SK-N-SH (cell line): ENCODE results near the gene IFIT1. TPM values are rescaled to one million over a fixed set of nuclear protein-coding genes. Genes with fewer than 3 reads are reported as not detected.

Experiments used
- CTCF ChIA-PET: fragments of 300-600, 350-600 bp; formaldehyde crosslinking; extraction: SDS; loops from one replicate; lab custom pipeline; 2021; lab: Yijun Ruan, JAX
- POLR2A ChIA-PET: fragments of 350-600 bp; sonication (Branson Sonifier 250); formaldehyde crosslinking; extraction: SDS; loops from one replicate; lab custom pipeline; 2020; ENCODE audit warnings: antibody characterized with exemption, inconsistent platforms; lab: Yijun Ruan, JAX
- DNase-seq: peaks from one replicate; pipeline ENCODE4 v3.0.0; 2012
- H2AFZ ChIP-seq: fragments of 200-600 bp; sonication (generic); 2 replicates; pipeline ENCODE4 v1.8.1; 2016; ENCODE audit warnings: antibody characterized with exemption, mild to moderate bottlenecking, low read depth
- H3F3A ChIP-seq: fragments of 200-600 bp; sonication (generic); replicated peaks from 2 replicates; pipeline ENCODE3; 2016; ENCODE audit warnings: antibody characterized with exemption, mild to moderate bottlenecking; ENCODE audit not compliant: insufficient read depth
- H3K27ac ChIP-seq, 2 experiments: fragments of 200-500 bp in 1 of 2; fragments of 200-600 bp in 1 of 2; sonication (Bioruptor generic) in 1 of 2; sonication (generic), shearing (Covaris generic) in 1 of 2; 2 replicates each; pipeline versions ENCODE4 v1.5.1 to v1.6.1; 2014 to 2016; ENCODE audit warnings: low read depth in 2 of 2, inconsistent platforms in 1 of 2, low read length in 1 of 2, mild to moderate bottlenecking in 1 of 2, mixed read lengths in 1 of 2
- H3K27me3 ChIP-seq: fragments of 200-600 bp; sonication (generic), shearing (Covaris generic); 2 replicates; pipeline ENCODE4 v1.6.1; 2016; ENCODE audit warnings: mixed run types; ENCODE audit not compliant: insufficient read depth
- H3K36me3 ChIP-seq, 2 experiments: fragments of 200-500 bp in 1 of 2; fragments of 200-600 bp in 1 of 2; sonication (Bioruptor generic) in 1 of 2; sonication (generic) in 1 of 2; replicated peaks in 1 of 2; 2 replicates each; pipeline versions ENCODE3 to v1.5.1; 2014 to 2016; ENCODE audit warnings: low read length in 1 of 2, mild to moderate bottlenecking in 1 of 2; ENCODE audit not compliant: insufficient read depth in 2 of 2, control insufficient read depth in 1 of 2
- H3K4me1 ChIP-seq, 2 experiments: fragments of 200-500 bp in 1 of 2; fragments of 200-600 bp in 1 of 2; sonication (Bioruptor generic) in 1 of 2; sonication (generic), shearing (Covaris generic) in 1 of 2; 2 replicates each; pipeline versions ENCODE4 v1.5.1 to v1.6.1; 2014 to 2016; ENCODE audit warnings: low read depth in 1 of 2, low read length in 1 of 2, mixed run types in 1 of 2; ENCODE audit not compliant: insufficient read depth in 2 of 2, control insufficient read depth in 1 of 2
- H3K4me2 ChIP-seq: fragments of 200-600 bp; sonication (generic), shearing (Covaris generic); 2 replicates; pipeline ENCODE4 v1.6.1; 2017; ENCODE audit warnings: mixed run types
- H3K4me3 ChIP-seq, 2 experiments: fragments of 200-500 bp in 1 of 2; fragments of 200-600 bp in 1 of 2; sonication (Bioruptor generic) in 1 of 2; sonication (generic), shearing (Covaris generic) in 1 of 2; 2 replicates each; pipeline versions ENCODE4 v1.5.1 to v1.8.1; 2014 to 2016; ENCODE audit warnings: low read depth in 2 of 2, inconsistent platforms in 1 of 2, low read length in 1 of 2, mild to moderate bottlenecking in 1 of 2, mixed read lengths in 1 of 2, moderate library complexity in 1 of 2
- H3K79me2 ChIP-seq: fragments of 200-600 bp; sonication (generic); 2 replicates; pipeline ENCODE4 v1.8.1; 2017; ENCODE audit warnings: mild to moderate bottlenecking; ENCODE audit not compliant: insufficient read depth
- H3K9ac ChIP-seq: fragments of 200-600 bp; sonication (generic); 2 replicates; pipeline ENCODE4 v1.6.1; 2017; ENCODE audit warnings: mixed run types
- H3K9me2 ChIP-seq: fragments of 200-600 bp; sonication (generic); 2 replicates; pipeline ENCODE4 v1.6.1; 2017; ENCODE audit warnings: mixed run types
- H3K9me3 ChIP-seq: fragments of 200-600 bp; sonication (generic); 2 replicates; pipeline ENCODE4 v1.6.1; 2017; ENCODE audit warnings: mixed run types, mild to moderate bottlenecking, moderate library complexity
- H4K20me1 ChIP-seq: fragments of 200-600 bp; sonication (generic); 2 replicates; pipeline ENCODE4 v1.6.1; 2017; ENCODE audit warnings: mild to moderate bottlenecking, mixed run types; ENCODE audit not compliant: insufficient read depth
- CHD2 ChIP-seq: fragments of 150-350 bp; IDR thresholded peaks from 2 replicates; pipeline ENCODE4 v1.6.1; 2018; ENCODE audit warnings: low read length; ENCODE audit not compliant: partially characterized antibody
- EZH2phosphoT487 ChIP-seq: fragments of 200-600 bp; sonication (generic); IDR thresholded peaks from 2 replicates; pipeline ENCODE4 v1.6.1; 2017; ENCODE audit warnings: low read depth, mixed run types, mild to moderate bottlenecking, antibody characterized with exemption, moderate library complexity, borderline replicate concordance
- FOXJ3 ChIP-seq: sonication (generic); formaldehyde crosslinking; IDR thresholded peaks from 2 replicates; pipeline ENCODE4 v1.5.1; 2020; ENCODE audit warnings: mild to moderate bottlenecking, missing genetic modification reagents
- FOXM1 ChIP-seq: IDR thresholded peaks from 2 replicates; pipeline ENCODE4 v1.4.0; 2012; ENCODE audit warnings: low read depth, mild to moderate bottlenecking
- GATA2 ChIP-seq: sonication (generic); formaldehyde crosslinking; IDR thresholded peaks from 2 replicates; pipeline ENCODE4 v1.5.0; 2020; ENCODE audit warnings: mild to moderate bottlenecking, missing genetic modification reagents
- JUND ChIP-seq: IDR thresholded peaks from 2 replicates; pipeline ENCODE4 v1.4.0; 2012
- NFIC ChIP-seq: IDR thresholded peaks from 2 replicates; pipeline ENCODE4 v1.4.0; 2012; ENCODE audit warnings: borderline replicate concordance
- NRF1 ChIP-seq: IDR thresholded peaks from 2 replicates; pipeline ENCODE4 v1.6.1; 2012; ENCODE audit warnings: low read depth, mild to moderate bottlenecking, low read length
- POLR2AphosphoS5 ChIP-seq: IDR thresholded peaks from 2 replicates; pipeline ENCODE4 v1.6.1; 2012; ENCODE audit warnings: low read depth, low read length
- RAD21 ChIP-seq: IDR thresholded peaks from 2 replicates; pipeline ENCODE4 v1.6.1; 2012; ENCODE audit warnings: mild to moderate bottlenecking, low read length
- RCOR1 ChIP-seq: fragments of 150-350 bp; IDR thresholded peaks from 2 replicates; pipeline ENCODE4 v1.6.1; 2017; ENCODE audit warnings: antibody characterized with exemption, low read length
- RFX5 ChIP-seq: IDR thresholded peaks from 2 replicates; pipeline ENCODE4 v1.6.1; 2012; ENCODE audit warnings: mild to moderate bottlenecking, improper control_type of control experiment, low read length
- RXRA ChIP-seq: IDR thresholded peaks from 2 replicates; pipeline ENCODE4 v1.4.0; 2012; ENCODE audit warnings: low read depth, mild to moderate bottlenecking, borderline replicate concordance
- SIN3A ChIP-seq: IDR thresholded peaks from 2 replicates; pipeline ENCODE4 v1.6.1; 2012; ENCODE audit warnings: low read depth, mild to moderate bottlenecking, low read length, moderate library complexity, borderline replicate concordance
- TAF1 ChIP-seq: IDR thresholded peaks from 2 replicates; pipeline ENCODE4 v1.6.1; 2012; ENCODE audit warnings: low read depth, mild to moderate bottlenecking, low read length, moderate library complexity, borderline replicate concordance
- TCF12 ChIP-seq: IDR thresholded peaks from 2 replicates; pipeline ENCODE4 v1.4.0; 2012
- TEAD4 ChIP-seq: IDR thresholded peaks from 2 replicates; pipeline ENCODE4 v1.4.0; 2012; ENCODE audit warnings: mild to moderate bottlenecking, borderline replicate concordance; ENCODE audit not compliant: insufficient read depth
- WGBS: methylation state at CpG from one replicate; pipeline ENCODE4 v1.1.6; 2017; ENCODE audit warnings: low lambda C conversion rate; 5-methylcytosine and 5-hydroxymethylcytosine counted together
- polyA plus RNA-seq, 3 experiments: library from polyadenylated mRNA; depleted of rRNA; stranded (reverse); fragments of >200 nt; gene quantifications; 2 replicates each; pipeline ENCODE4 v1.2.3, GENCODE V29; 2012
- TF ChIP-seq, protein P1 (sequence below): IDR thresholded peaks from 2 replicates; pipeline ENCODE4 v1.4.0; 2012; ENCODE audit warnings: low read depth, borderline replicate concordance
- TF ChIP-seq, protein P2 (sequence below): fragments of 150-350 bp; IDR thresholded peaks from 2 replicates; pipeline ENCODE4 v1.6.1; 2016; ENCODE audit warnings: mild to moderate bottlenecking, low read depth, low read length
- TF ChIP-seq, protein P3 (sequence below): IDR thresholded peaks from 2 replicates; pipeline ENCODE4 v1.4.0; 2012; ENCODE audit warnings: low read depth
- TF ChIP-seq, protein P4 (sequence below): fragments of 150-350 bp; IDR thresholded peaks from 2 replicates; pipeline ENCODE4 v1.6.1; 2017; ENCODE audit warnings: antibody characterized with exemption, low read length, low read depth, borderline replicate concordance
- TF ChIP-seq, protein P5 (sequence below): IDR thresholded peaks from 2 replicates; pipeline ENCODE4; 2012

IFIT1 gene
- polyA plus RNA-seq, 1 of the 3 experiments (the other 2 are of a cell fraction): 4.4 TPM

DNA sequence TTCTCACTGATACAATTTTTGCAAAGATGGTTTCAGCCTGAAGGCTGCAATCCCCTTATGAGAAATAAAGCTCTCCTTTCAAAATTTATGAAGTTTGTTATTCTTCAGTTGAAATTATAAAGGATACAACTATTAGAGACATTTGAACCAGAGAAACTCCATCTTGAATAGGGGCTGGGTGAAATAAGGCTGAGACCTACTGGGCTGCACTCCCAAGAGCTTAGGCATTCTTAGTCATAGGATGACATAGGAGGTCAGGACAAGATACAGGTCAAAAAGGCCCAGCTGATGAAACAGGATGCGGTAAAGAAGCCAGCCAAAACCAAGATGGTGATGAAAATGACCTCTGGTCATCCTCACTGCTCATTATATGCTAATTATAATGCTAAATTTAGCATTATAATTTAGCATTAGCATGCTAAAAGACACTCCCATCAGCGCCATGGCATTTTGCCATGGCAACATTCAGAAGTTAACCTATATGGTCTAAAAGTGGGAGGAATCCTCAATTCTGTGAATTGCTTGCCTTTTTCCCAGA, 37.0 kb upstream of the IFIT1 start:
- Histone ChIP-seq H4K20me1 (no peaks in the 10 kb centered on the region), H3K4me2 (no peak overlapping the region), H3K9me2 (no peaks in the 10 kb centered on the region)
- 0 out of 2 replicates have a peak, but pooled peaks have one; percentile 4 for TF ChIP-seq TCF12
- peak; percentile 20; the same call in 1 of the 2 replicates for TF ChIP-seq NFIC
- no peak for TF ChIP-seq FOXM1
- TF ChIP-seq EZH2phosphoT487: no peak
- TF ChIP-seq, protein P1, sequence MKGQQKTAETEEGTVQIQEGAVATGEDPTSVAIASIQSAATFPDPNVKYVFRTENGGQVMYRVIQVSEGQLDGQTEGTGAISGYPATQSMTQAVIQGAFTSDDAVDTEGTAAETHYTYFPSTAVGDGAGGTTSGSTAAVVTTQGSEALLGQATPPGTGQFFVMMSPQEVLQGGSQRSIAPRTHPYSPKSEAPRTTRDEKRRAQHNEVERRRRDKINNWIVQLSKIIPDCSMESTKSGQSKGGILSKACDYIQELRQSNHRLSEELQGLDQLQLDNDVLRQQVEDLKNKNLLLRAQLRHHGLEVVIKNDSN: no peak
- TF ChIP-seq, all 33 proteins: peak for 2
- Histone ChIP-seq H3K27me3 (no peaks in the 10 kb centered on the region), H3K27ac (no peak overlapping the region), H3K4me1 (peaks cover 0 to 33% of the 10 kb centered on the region in 2 experiments; a peak in 3 of 4 replicates), H3K4me3 (no peak overlapping the region), H3K79me2 (no peaks in the 10 kb centered on the region), H2AFZ (no peak overlapping the region), H3K36me3 (no peaks in the 10 kb centered on the region), H3K9ac (no peak overlapping the region), H3K9me3 (no peaks in the 10 kb centered on the region), H3F3A (peaks cover 18% of the 10 kb centered on the region)
- 92% methylated on average over 2 of the region's 2 CpGs for WGBS
- ChIA-PET POLR2A (no interaction called here), CTCF (interaction anchor here (0.9 to 1.0 kb wide), 2 partner anchors 13 to 23 kb away, joined by 3 to 4 read pairs; no protein-coding TSS in a partner anchor)
- DNase-seq: no peak

DNA sequence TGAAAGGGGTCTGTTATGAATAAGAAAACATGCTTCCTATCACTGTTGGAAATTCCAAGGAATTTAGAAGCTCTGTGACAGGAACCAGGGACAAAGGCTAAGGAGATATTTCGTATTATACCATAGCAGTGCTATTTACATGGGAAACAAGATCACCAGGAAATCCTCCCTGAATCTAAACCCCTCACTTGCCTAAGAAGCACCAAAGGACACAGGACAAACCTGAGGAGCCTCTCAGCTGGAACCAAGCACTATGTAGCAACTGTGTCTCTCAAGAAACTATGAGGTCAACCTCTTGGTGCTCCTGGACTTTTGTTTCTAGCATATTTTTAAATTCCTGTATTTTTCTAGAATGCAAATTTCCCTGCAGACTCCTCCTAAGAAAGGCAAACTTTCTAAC, 35.3 kb upstream of the IFIT1 start:
- Histone ChIP-seq H3F3A (peaks cover 7% of the 10 kb centered on the region), H3K9ac (no peak overlapping the region), H3K79me2 (no peaks in the 10 kb centered on the region), H3K9me2 (no peaks in the 10 kb centered on the region), H3K4me1 (peaks cover 0 to 17% of the 10 kb centered on the region in 2 experiments; a peak in 2 of 4 replicates), H3K9me3 (no peaks in the 10 kb centered on the region), H3K36me3 (no peaks in the 10 kb centered on the region), H3K27ac (no peak overlapping the region; a peak in 1 of 4 replicates), H3K4me2 (no peak overlapping the region), H3K4me3 (no peak overlapping the region), H3K27me3 (no peaks in the 10 kb centered on the region), H4K20me1 (no peaks in the 10 kb centered on the region), H2AFZ (no peak overlapping the region)
- ChIA-PET CTCF (interaction anchor here (0.6 to 0.7 kb wide), 2 partner anchors 124 to 208 kb away, joined by 3 to 4 read pairs; no protein-coding TSS in a partner anchor), POLR2A (no interaction called here)
- WGBS: 73% methylated on average over 1 of the region's 1 CpG
- no peak for DNase-seq
- no peak for TF ChIP-seq RAD21
- no peak for TF ChIP-seq RXRA
- no peak for TF ChIP-seq POLR2AphosphoS5
- TF ChIP-seq, protein P2, sequence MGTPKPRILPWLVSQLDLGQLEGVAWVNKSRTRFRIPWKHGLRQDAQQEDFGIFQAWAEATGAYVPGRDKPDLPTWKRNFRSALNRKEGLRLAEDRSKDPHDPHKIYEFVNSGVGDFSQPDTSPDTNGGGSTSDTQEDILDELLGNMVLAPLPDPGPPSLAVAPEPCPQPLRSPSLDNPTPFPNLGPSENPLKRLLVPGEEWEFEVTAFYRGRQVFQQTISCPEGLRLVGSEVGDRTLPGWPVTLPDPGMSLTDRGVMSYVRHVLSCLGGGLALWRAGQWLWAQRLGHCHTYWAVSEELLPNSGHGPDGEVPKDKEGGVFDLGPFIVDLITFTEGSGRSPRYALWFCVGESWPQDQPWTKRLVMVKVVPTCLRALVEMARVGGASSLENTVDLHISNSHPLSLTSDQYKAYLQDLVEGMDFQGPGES: no peak
- TF ChIP-seq CHD2: no peak
- no peak for TF ChIP-seq FOXJ3 (CRISPR knock-in tag)
- TF ChIP-seq, protein P3, sequence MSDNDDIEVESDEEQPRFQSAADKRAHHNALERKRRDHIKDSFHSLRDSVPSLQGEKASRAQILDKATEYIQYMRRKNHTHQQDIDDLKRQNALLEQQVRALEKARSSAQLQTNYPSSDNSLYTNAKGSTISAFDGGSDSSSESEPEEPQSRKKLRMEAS: no peak
- TF ChIP-seq, protein P4, sequence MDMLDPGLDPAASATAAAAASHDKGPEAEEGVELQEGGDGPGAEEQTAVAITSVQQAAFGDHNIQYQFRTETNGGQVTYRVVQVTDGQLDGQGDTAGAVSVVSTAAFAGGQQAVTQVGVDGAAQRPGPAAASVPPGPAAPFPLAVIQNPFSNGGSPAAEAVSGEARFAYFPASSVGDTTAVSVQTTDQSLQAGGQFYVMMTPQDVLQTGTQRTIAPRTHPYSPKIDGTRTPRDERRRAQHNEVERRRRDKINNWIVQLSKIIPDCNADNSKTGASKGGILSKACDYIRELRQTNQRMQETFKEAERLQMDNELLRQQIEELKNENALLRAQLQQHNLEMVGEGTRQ: no peak
- no peak for TF ChIP-seq SIN3A
- TF ChIP-seq EZH2phosphoT487: no peak
- TF ChIP-seq TAF1: no peak
- no peak for TF ChIP-seq FOXM1
- TF ChIP-seq, protein P5, sequence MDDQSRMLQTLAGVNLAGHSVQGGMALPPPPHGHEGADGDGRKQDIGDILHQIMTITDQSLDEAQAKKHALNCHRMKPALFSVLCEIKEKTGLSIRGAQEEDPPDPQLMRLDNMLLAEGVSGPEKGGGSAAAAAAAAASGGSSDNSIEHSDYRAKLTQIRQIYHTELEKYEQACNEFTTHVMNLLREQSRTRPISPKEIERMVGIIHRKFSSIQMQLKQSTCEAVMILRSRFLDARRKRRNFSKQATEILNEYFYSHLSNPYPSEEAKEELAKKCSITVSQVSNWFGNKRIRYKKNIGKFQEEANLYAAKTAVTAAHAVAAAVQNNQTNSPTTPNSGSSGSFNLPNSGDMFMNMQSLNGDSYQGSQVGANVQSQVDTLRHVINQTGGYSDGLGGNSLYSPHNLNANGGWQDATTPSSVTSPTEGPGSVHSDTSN: no peak
- TF ChIP-seq, protein P1: no peak
- no peak for TF ChIP-seq NRF1
- no peak for TF ChIP-seq TEAD4
- no peak for TF ChIP-seq RCOR1
- no peak for TF ChIP-seq RFX5
- TF ChIP-seq GATA2 (CRISPR knock-in tag): no peak
- no peak for TF ChIP-seq JUND
